ENCODE results near the gene ITGA8.
"Not testable (repeated sequence)": the region's sequence is repeated elsewhere in the genome, so short reads cannot be mapped to it uniquely, and the experiment has no call there.

ITGA8 gene

GRCh38 chr10:15486404-15486803, 233.3 kb downstream of the ITGA8 start:
- DNase-seq, result no peak

GRCh38 chr10:15485684-15486316, 233.9 kb downstream of the ITGA8 start:
- DNase-seq, result no peak

GRCh38 chr10:15485027-15485426, 234.7 kb downstream of the ITGA8 start:
- DNase-seq, result no peak

- DNase-seq, result no peak
These were observed 235.6 kb downstream of the ITGA8 start for GRCh38 chr10:15484128-15484527.

GRCh38 chr10:15483215-15484075, 236.3 kb downstream of the ITGA8 start:
- DNase-seq, result no peak

GRCh38 chr10:15482156-15482555, 237.6 kb downstream of the ITGA8 start:
- no peak for DNase-seq

GRCh38 chr10:15478950-15479349, 240.8 kb downstream of the ITGA8 start:
- DNase-seq, result no peak

- DNase-seq, result no peak
These were observed 241.3 kb downstream of the ITGA8 start for GRCh38 chr10:15478429-15478828.

- no peak for DNase-seq
These were observed 243.4 kb downstream of the ITGA8 start for GRCh38 chr10:15476337-15476736.

- not testable (repeated sequence) for DNase-seq
These were observed 244.3 kb downstream of the ITGA8 start for GRCh38 chr10:15475439-15475838.

GRCh38 chr10:15474671-15475070, 245.1 kb downstream of the ITGA8 start:
- no peak for DNase-seq

- DNase-seq, result no peak
These were observed 246.3 kb downstream of the ITGA8 start for GRCh38 chr10:15473396-15473767.

- DNase-seq, result no peak
These were observed 247.0 kb downstream of the ITGA8 start for GRCh38 chr10:15472431-15473395.

GRCh38 chr10:15472008-15472407, 247.7 kb downstream of the ITGA8 start:
- DNase-seq, result no peak

- DNase-seq, result no peak
These were observed 250.6 kb downstream of the ITGA8 start for GRCh38 chr10:15469111-15469510.

- DNase-seq, result no peak
These were observed 255.3 kb downstream of the ITGA8 start for GRCh38 chr10:15464381-15464780.
